Inflammatory macrophage (primary cell): ENCODE measurements around the gene LUC7L.
A peak's percentile ranks its signal among the peaks of the same experiment; 100 is the strongest.
"Not testable (repeated sequence)": the region's sequence is repeated elsewhere in the genome, so short reads cannot be mapped to it uniquely, and the experiment has no call there.

Experiments
- DNase-seq, 2 donors: peaks; one replicate each; pipeline ENCODE4 v3.0.0-alpha.2; 2020 to 2022
- total RNA-seq, 18 experiments: gene quantifications; one replicate each; lab custom pipeline; 2026; ENCODE audit warnings: mixed read lengths in 6 of 18, inconsistent platforms in 2 of 18; lab: John Stamatoyannopoulos, UW

Gene LUC7L
- total RNA-seq = 12.4 to 37.9 (median 28.0) reads per million in 18 experiments

DNA sequence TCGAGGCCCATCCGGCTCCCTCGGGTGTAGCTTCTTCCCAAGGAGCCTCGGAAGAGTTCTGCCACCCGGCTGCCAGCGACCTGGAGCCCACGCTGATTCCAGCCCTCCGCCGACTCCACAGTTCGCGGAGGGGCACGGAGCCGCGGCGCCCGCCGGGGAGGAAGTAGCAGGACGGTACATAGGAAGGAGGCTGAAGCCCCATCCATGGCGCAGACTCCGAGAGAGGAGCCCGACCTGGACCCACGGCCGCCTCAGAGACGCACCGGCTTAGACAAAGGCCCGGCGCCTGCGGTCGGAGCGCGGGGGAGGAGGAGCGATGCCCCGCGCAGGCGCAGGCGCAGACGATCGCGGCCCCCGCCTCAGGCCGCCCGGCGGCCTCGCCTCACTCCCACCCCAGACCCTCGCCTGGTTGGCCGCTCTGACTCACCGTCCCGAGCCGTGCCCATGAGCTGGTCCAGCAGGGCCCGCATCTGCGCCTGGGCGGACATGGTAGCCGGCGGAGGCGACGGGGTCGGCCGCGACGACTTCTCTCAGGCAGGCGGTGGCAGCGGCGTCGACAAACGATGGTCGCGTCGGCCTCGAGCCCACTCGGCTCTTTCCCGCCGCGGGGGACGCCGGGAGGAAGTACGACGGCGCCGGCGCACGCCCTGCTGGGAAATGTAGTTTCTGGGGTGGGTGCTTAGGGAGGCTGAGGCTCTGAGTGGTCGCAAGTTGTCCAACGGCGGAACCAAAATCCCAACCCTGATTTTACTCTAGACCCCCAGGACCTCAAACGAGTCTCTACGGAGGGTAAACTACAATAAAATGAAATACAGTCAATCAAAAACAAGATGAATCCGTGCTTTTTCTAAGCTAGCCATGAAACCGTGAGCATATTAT is at the start of gene LUC7L:
LUC7L (minus strand) TSS at position 598 of the 879 bp plus-strand sequence; CDS start at position 488, 110 bp downstream.
- DNase-seq = peak; percentile 74 to 84

- DNase-seq = no peak
These were observed 49.7 kb upstream of the LUC7L start for GRCh38 chr16:278863-279366.

- no peak for DNase-seq
These were observed 47.3 kb upstream of the LUC7L start for GRCh38 chr16:276426-277077.

DNA sequence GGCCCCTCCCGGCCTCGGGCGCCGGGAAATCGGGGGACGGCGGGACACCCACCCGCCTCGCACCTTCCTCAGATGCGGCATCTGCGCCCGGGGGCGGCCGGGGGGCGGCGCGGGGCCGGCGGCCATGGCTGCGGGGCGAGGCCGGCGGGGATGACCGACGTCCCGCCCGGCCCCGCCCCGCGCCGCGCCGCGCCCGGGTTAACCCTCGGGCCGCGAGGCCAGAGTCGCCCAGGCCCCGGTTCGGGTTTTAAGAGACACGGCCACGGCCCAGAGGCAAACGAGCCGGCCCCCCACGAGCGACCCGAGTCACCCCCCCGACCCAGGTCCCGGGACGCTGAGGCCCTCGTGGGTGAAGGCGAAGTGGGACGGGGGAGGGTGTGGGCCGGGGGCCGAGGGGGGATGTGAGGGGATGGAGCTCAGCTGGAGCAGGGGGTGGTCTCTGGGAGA is 46.6 kb upstream of the LUC7L start, which contains the start of gene RGS11:
RGS11 (minus strand) TSS at position 159 of the 447 bp plus-strand sequence; CDS start at position 126, 33 bp downstream.
- no peak for DNase-seq

DNA sequence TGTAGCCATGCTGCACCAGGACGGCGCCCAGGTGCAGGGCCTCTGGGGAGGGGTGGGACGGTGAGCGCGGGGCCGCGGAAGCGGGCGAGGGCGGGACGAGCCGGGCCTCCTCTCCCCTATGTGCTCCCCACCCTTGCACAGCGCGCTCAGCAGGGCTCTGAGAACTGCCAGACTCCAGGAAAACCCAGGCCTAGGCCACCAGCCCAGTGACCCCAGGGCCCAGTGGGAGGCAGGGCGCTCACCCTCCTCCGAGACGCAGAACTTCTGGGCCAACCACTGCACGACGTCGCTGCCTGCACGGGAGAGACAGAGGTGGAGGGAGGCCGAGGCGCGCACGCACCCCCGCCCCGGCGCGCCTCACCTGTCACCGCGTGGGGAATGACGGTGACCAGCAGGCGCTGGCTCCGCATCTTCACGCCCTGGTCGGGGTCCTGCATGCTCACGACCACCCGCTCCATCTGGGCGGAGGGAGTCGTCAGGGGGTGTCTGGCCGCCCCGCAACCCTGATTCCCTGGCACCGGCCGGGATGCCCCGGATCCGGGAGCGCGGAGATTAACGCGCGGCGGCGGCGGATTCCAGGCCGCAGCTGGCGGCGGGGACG is 45.9 kb upstream of the LUC7L start:
- no peak for DNase-seq

DNA sequence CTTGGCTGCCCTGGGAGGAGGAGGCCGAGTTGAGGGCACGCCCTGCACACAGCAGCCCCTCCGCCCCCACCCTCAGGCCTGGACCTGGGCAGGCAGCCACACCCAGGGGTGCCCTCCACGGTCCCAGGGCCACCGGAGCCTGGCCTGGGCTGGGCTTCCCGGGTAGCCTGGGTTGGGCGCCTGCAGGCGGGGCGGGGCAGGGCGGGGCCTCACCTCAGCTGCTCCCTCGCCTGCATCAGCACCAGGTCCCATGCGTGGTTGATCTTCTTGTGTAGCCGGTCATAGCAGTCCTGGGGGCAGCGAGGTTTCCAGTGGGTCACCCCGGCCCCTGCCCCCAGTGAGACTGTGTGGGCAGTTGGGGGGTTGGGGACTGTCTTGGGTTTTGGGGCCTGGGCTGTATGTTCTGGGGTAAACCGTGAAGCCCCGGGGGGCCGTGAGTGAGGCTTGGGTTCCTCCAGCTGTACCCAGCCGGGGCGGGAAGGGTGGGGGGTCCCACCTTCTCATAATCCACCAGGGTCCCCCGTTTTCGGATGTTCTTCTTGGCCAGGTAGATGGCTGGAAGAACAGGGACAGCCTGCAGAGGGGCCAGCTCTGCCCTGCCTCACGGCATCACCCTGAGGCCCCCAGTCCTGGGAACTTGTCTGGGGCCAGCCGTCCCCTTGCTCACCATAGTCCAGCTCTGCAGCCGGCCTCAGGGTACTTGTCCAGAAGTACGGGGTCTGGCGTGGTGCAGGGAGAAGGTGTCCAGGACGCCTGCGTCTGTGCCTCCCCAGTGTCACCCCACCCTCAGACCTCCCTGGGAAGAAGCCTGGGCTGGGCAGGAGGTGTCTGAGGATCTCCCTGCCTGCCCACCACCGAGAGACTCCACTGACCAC is 44.5 kb upstream of the LUC7L start:
- no peak for DNase-seq

DNA sequence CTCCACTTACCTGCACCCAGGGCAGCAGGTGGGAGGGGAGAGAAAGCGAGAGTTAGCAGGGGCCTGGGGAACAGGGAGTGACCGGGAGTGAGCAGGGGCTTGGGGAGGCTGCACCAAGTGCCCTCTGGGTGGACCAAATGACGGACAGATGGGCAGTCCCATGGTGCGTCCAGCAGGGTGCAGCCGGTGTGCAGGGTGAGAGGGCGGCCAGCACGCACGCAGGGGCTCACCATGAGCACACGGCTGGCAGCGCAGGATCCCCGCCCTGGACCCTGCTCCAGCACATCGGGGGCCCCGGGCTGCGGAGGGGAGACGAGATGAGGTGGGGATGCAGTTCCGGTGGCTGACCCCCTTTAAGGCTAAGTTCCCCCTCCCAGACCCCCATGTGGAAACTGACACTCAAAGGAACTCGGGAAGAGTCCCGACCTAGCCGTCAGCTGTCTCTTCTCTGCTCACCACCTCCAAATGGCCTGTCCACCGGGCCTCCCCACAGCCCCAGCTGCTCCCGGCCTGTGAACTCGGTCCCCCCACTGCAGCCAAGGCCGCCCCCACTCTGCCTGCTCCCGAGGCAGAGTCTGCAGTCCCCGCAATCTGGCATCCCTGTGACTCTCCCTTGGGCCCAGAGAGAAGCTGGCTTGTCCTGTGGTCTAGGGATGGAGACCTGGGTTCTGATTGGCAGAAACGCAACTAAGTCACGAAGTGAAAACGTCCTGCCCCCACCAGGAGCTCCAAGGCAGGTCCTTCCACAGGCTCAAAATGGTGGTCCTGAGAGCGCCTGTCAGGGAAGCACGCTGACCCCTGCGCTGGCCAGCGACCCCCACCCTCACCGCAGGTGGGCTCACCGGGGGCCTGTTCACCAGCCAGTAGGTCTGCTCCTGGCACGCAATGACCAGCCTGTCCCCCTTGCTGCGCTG is 43.6 kb upstream of the LUC7L start:
- no peak for DNase-seq

GRCh38 chr16:270381-271255 is 41.4 kb upstream of the LUC7L start:
- no peak for DNase-seq

GRCh38 chr16:269061-269796 is 40.0 kb upstream of the LUC7L start:
- DNase-seq = no peak

GRCh38 chr16:268141-269053 is 39.1 kb upstream of the LUC7L start:
- no peak for DNase-seq

GRCh38 chr16:267562-267961 is 38.3 kb upstream of the LUC7L start:
- not testable (repeated sequence) for DNase-seq

GRCh38 chr16:266258-267164 is 37.3 kb upstream of the LUC7L start:
- DNase-seq = no peak

- no peak for DNase-seq
These were observed 36.5 kb upstream of the LUC7L start for GRCh38 chr16:265711-266110.

DNA sequence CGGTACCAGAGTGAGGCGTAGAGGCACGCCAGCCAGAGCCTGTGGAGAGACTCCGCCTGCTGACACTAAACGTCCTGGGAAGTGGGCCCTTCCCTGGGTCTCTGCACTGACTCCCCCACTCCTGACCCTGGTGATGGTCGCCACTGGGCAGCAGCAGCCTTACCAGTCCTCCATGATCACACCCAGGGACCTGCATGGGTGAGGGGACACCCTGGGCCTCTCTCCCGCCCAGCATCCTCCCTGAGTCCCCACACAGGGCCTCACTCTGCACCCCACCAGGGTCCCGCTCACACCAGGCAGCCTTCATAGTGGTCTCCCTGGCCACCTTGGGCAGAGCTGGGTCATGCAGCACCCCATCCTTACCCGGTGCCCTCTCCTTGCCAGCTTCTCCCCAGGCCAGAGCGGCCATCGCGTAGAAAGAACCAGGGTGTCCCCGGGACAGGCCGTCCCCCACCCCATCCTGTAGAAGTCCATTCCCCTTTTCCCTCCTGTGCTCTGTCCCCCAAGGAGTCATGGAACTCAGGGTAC is 35.8 kb upstream of the LUC7L start:
- no peak for DNase-seq

- no peak for DNase-seq
These were observed 35.2 kb upstream of the LUC7L start for GRCh38 chr16:264440-264951.

- DNase-seq = no peak
These were observed 34.7 kb upstream of the LUC7L start for GRCh38 chr16:263944-264343.
